WTC11 (cell line): ENCODE data around the gene LDLRAD2. TPM values are rescaled to one million over a fixed set of nuclear protein-coding genes. Genes with fewer than 3 reads are reported as not detected.

Experiments used
- ATAC-seq: fragments of 200-7000 bp; cut with Tn5 transposase; 2 replicates; pipeline ENCODE4 v1.10.0; 2021; ENCODE audit warnings: mild to moderate bottlenecking, moderate library complexity
- CTCF ChIA-PET: fragments of 300-600 bp; sonication (Branson Sonifier 250); formaldehyde crosslinking; loops from one replicate; lab custom pipeline; 2021; ENCODE audit warnings: antibody characterized with exemption; lab: Charles Lee
- POLR2A ChIA-PET: fragments of 350-600 bp; sonication (Branson Sonifier 250); formaldehyde crosslinking; loops from one replicate; lab custom pipeline; 2021; ENCODE audit warnings: antibody characterized with exemption; lab: Charles Lee
- DNase-seq: peaks from one replicate; pipeline ENCODE4 v3.0.0; 2021; ENCODE audit warnings: low spot score
- H3K27ac Mint-ChIP-seq: 2 replicates; pipeline ENCODE4 v1.8.0; 2021; ENCODE audit warnings: mixed read lengths
- H3K27me3 Mint-ChIP-seq: 2 replicates; pipeline ENCODE4 v1.8.0; 2021; ENCODE audit warnings: low read depth, mild to moderate bottlenecking, moderate library complexity, mixed read lengths
- H3K36me3 Mint-ChIP-seq: 2 replicates; pipeline ENCODE4 v1.8.0; 2021; ENCODE audit warnings: mixed read lengths
- H3K4me1 Mint-ChIP-seq: 2 replicates; pipeline ENCODE4 v1.8.0; 2022; ENCODE audit warnings: mixed read lengths
- H3K4me3 Mint-ChIP-seq: 2 replicates; pipeline ENCODE4 v1.8.0; 2021; ENCODE audit warnings: mild to moderate bottlenecking, moderate library complexity, mixed read lengths
- H3K9me3 Mint-ChIP-seq: 2 replicates; pipeline ENCODE4 v1.8.0; 2021; ENCODE audit warnings: mixed read lengths
- AR ChIP-seq: fragments of 250-450 bp; sonication (Bioruptor Pico); IDR thresholded peaks from 2 replicates; pipeline ENCODE4 v1.9.0; 2021; ENCODE audit warnings: mild to moderate bottlenecking
- ARID4B ChIP-seq: sonication (generic); formaldehyde crosslinking; IDR thresholded peaks from 2 replicates; pipeline ENCODE4 v1.8.0; 2023; ENCODE audit warnings: missing genetic modification reagents, mild to moderate bottlenecking, borderline replicate concordance
- ATF1 ChIP-seq: sonication (generic); formaldehyde crosslinking; IDR thresholded peaks from 2 replicates; pipeline ENCODE4 v1.8.1; 2023; ENCODE audit warnings: mild to moderate bottlenecking, moderate library complexity, missing genetic modification reagents
- ATF2 ChIP-seq: sonication (generic); formaldehyde crosslinking; IDR thresholded peaks from 2 replicates; pipeline ENCODE4 v1.8.1; 2022; ENCODE audit warnings: low read depth, missing genetic modification reagents, borderline replicate concordance
- CREB1 ChIP-seq: sonication (generic); formaldehyde crosslinking; IDR thresholded peaks from 2 replicates; pipeline ENCODE4 v1.8.0; 2023; ENCODE audit warnings: mild to moderate bottlenecking, missing genetic modification reagents
- E2F1 ChIP-seq: sonication (generic); formaldehyde crosslinking; IDR thresholded peaks from 2 replicates; pipeline ENCODE4 v1.8.0; 2022; ENCODE audit warnings: mild to moderate bottlenecking, missing genetic modification reagents
- E2F4 ChIP-seq: sonication (generic); formaldehyde crosslinking; IDR thresholded peaks from 2 replicates; pipeline ENCODE4 v1.8.1; 2022; ENCODE audit warnings: low read depth, mild to moderate bottlenecking, moderate library complexity, missing genetic modification reagents, borderline replicate concordance
- E2F5 ChIP-seq: sonication (generic); formaldehyde crosslinking; IDR thresholded peaks from 2 replicates; pipeline ENCODE4 v1.8.1; 2022; ENCODE audit warnings: mild to moderate bottlenecking, moderate library complexity, missing genetic modification reagents
- EMX1 ChIP-seq: fragments of 250-450 bp; sonication (Bioruptor Pico); IDR thresholded peaks from 2 replicates; pipeline ENCODE4 v1.8.0; 2021; ENCODE audit warnings: mild to moderate bottlenecking
- FOXP1 ChIP-seq: sonication (generic); formaldehyde crosslinking; IDR thresholded peaks from 2 replicates; pipeline ENCODE4 v1.8.0; 2022; ENCODE audit warnings: missing genetic modification reagents, mild to moderate bottlenecking, moderate library complexity, borderline replicate concordance
- GABPB1 ChIP-seq: sonication (generic); formaldehyde crosslinking; IDR thresholded peaks from 2 replicates; pipeline ENCODE4 v1.8.1; 2023; ENCODE audit warnings: mild to moderate bottlenecking, missing genetic modification reagents
- IRF1 ChIP-seq: sonication (generic); formaldehyde crosslinking; IDR thresholded peaks from 2 replicates; pipeline ENCODE4 v1.8.0; 2023; ENCODE audit warnings: missing genetic modification reagents
- MAX ChIP-seq: sonication (generic); formaldehyde crosslinking; IDR thresholded peaks from 2 replicates; pipeline ENCODE4 v1.8.0; 2022; ENCODE audit warnings: mild to moderate bottlenecking, missing genetic modification reagents
- NFYB ChIP-seq: sonication (generic); formaldehyde crosslinking; conservative IDR thresholded peaks from 2 replicates; pipeline ENCODE4 v1.8.0; 2022; ENCODE audit warnings: low read depth, missing genetic modification reagents
- RORB ChIP-seq: fragments of 250-450 bp; sonication (Bioruptor Pico); IDR thresholded peaks from 2 replicates; pipeline ENCODE4 v1.9.0; 2021; ENCODE audit warnings: mild to moderate bottlenecking
- SP1 ChIP-seq: sonication (generic); formaldehyde crosslinking; conservative IDR thresholded peaks from 2 replicates; pipeline ENCODE4 v1.8.1; 2022; ENCODE audit warnings: missing genetic modification reagents
- TCF7 ChIP-seq: sonication (generic); formaldehyde crosslinking; IDR thresholded peaks from 2 replicates; pipeline ENCODE4 v1.8.0; 2022; ENCODE audit warnings: mild to moderate bottlenecking, low read depth, missing genetic modification reagents, moderate library complexity
- USF1 ChIP-seq: sonication (generic); formaldehyde crosslinking; IDR thresholded peaks from 2 replicates; pipeline ENCODE4 v1.8.0; 2022; ENCODE audit warnings: mild to moderate bottlenecking, missing genetic modification reagents
- ZNF317 ChIP-seq: sonication (generic); formaldehyde crosslinking; IDR thresholded peaks from 2 replicates; pipeline ENCODE4 v1.8.1; 2023; ENCODE audit warnings: low read depth, mild to moderate bottlenecking, moderate library complexity, missing genetic modification reagents, borderline replicate concordance
- ZNF423 ChIP-seq: fragments of 250-450 bp; sonication (Bioruptor Pico); IDR thresholded peaks from 2 replicates; pipeline ENCODE4 v2.1.2; 2022; ENCODE audit warnings: mild to moderate bottlenecking, moderate library complexity
- total RNA-seq: library from RNA; stranded (reverse); gene quantifications from 3 replicates; pipeline ENCODE4 v1.2.3, GENCODE V29; 2021

LDLRAD2 gene
- total RNA-seq, 1 experiment from 2014 or later, result 0.63 TPM

- POLR2A ChIA-PET, result no interaction called here
- no peaks in the 10 kb centered on the region for H3K27me3 Mint-ChIP-seq
- H3K9me3 Mint-ChIP-seq, result no peaks in the 10 kb centered on the region
- H3K4me1 Mint-ChIP-seq, result peaks cover 23% of the 10 kb centered on the region
- peaks cover 34% of the 10 kb centered on the region for H3K36me3 Mint-ChIP-seq
- CTCF ChIA-PET, result interaction anchor here (0.7 kb wide), 1 partner anchor 17 kb away, joined by 3 read pairs; no protein-coding TSS in a partner anchor
- TF ChIP-seq GABPB1 (no peak), ATF2 (CRISPR knock-in tag) (no peak), TCF7 (CRISPR knock-in tag) (no peak), USF1 (CRISPR knock-in tag) (no peak), ZNF317 (CRISPR knock-in tag) (no peak), AR (no peak), ATF1 (CRISPR knock-in tag) (no peak), RORB (CRISPR knock-in tag) (no peak), NFYB (CRISPR knock-in tag) (no peak)
- no peak overlapping the region for H3K27ac Mint-ChIP-seq
- no peak for DNase-seq
- no peak for ATAC-seq
- no peak overlapping the region for H3K4me3 Mint-ChIP-seq
These were observed 52.7 kb downstream of the LDLRAD2 start for GRCh38 chr1:21864730-21865129.

- no peak overlapping the region for H3K27ac Mint-ChIP-seq
- H3K4me3 Mint-ChIP-seq, result no peak overlapping the region
- no peak for DNase-seq
- no peak; the same call in 1 of the 2 replicates for ATAC-seq
- H3K36me3 Mint-ChIP-seq, result peaks cover 35% of the 10 kb centered on the region
- ChIA-PET POLR2A (no interaction called here), CTCF (interaction anchor here (0.7 to 1.3 kb wide), 3 partner anchors 16 to 49 kb away, joined by 3 to 13 read pairs (median 3); no protein-coding TSS in a partner anchor)
- no peaks in the 10 kb centered on the region for H3K9me3 Mint-ChIP-seq
- H3K4me1 Mint-ChIP-seq, result peaks cover 23% of the 10 kb centered on the region
- H3K27me3 Mint-ChIP-seq, result no peaks in the 10 kb centered on the region
- TF ChIP-seq EMX1 (CRISPR knock-in tag) (no peak), E2F5 (no peak), MAX (CRISPR knock-in tag) (no peak), E2F1 (CRISPR knock-in tag) (no peak), IRF1 (CRISPR knock-in tag) (no peak), ATF2 (CRISPR knock-in tag) (no peak), ZNF423 (no peak), CREB1 (no peak), E2F4 (CRISPR knock-in tag) (no peak), ARID4B (CRISPR knock-in tag) (no peak), SP1 (CRISPR knock-in tag) (no peak), FOXP1 (CRISPR knock-in tag) (no peak)
These were observed 53.5 kb downstream of the LDLRAD2 start for GRCh38 chr1:21865609-21865942.
